ENCODE measurements around the gene NIPBL. TPM values are rescaled to one million over a fixed set of nuclear protein-coding genes. Genes with fewer than 3 reads are reported as not detected.

NIPBL gene
- total RNA-seq, 1 donor from 2014 or later: 67.9 TPM

DNA sequence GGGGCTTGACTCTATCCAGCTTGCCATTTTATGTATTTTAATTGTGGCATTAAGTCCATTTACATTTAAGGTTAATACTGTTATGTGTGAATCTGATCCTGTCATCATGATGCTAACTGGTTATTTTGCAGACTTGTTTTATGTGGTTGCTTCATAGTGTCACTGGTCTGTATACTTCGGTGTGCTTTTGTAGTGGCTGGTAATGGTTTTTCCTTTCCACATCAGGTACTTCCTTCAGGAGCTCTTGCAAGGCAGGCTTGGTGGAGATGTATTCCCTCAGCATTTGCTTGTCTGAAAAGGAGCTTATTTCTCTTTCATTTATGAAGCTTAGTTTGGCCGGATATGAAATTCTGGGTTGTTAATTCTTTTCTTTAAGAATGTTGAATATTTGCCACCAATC, 226.7 kb downstream of the NIPBL start:
- Histone ChIP-seq H3K9me3 (ENCODE audit: low read depth) (peaks cover 5% of the 10 kb centered on the region), H3K4me3 (no peak overlapping the region), H3K4me1 (no peaks in the 10 kb centered on the region), H3K27me3 (no peaks in the 10 kb centered on the region), H3K79me2 (ENCODE audit: low read depth) (no peaks in the 10 kb centered on the region), H3K27ac (no peak overlapping the region), H4K20me1 (ENCODE audit: low read depth) (no peaks in the 10 kb centered on the region), H3K36me3 (peaks cover 5% of the 10 kb centered on the region), H2AFZ (replicated peaks) (no peak overlapping the region), H3K4me2 (no peak overlapping the region), H3F3A (ENCODE audit: low read depth) (no peaks in the 10 kb centered on the region), H3K9ac (no peak overlapping the region)
- Mint-ChIP-seq H3K4me1 (no peaks in the 10 kb centered on the region), H3K27ac (no peak overlapping the region), H3K9me3 (peaks cover 47% of the 10 kb centered on the region), H3K4me3 (no peak overlapping the region), H3K27me3 (ENCODE audit: insufficient read depth, low read depth) (no peaks in the 10 kb centered on the region), H3K36me3 (peaks cover 54% of the 10 kb centered on the region)
- TF ChIP-seq, protein P1, sequence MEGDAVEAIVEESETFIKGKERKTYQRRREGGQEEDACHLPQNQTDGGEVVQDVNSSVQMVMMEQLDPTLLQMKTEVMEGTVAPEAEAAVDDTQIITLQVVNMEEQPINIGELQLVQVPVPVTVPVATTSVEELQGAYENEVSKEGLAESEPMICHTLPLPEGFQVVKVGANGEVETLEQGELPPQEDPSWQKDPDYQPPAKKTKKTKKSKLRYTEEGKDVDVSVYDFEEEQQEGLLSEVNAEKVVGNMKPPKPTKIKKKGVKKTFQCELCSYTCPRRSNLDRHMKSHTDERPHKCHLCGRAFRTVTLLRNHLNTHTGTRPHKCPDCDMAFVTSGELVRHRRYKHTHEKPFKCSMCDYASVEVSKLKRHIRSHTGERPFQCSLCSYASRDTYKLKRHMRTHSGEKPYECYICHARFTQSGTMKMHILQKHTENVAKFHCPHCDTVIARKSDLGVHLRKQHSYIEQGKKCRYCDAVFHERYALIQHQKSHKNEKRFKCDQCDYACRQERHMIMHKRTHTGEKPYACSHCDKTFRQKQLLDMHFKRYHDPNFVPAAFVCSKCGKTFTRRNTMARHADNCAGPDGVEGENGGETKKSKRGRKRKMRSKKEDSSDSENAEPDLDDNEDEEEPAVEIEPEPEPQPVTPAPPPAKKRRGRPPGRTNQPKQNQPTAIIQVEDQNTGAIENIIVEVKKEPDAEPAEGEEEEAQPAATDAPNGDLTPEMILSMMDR (IDR thresholded peaks at IDR 0.05): no peak
- no peak for TF ChIP-seq EZH2phosphoT487 (IDR thresholded peaks at IDR 0.05)
- no peak for TF ChIP-seq EZH2 (IDR thresholded peaks at IDR 0.05)
- DNase-seq (ENCODE audit: low spot score): no peak

DNA sequence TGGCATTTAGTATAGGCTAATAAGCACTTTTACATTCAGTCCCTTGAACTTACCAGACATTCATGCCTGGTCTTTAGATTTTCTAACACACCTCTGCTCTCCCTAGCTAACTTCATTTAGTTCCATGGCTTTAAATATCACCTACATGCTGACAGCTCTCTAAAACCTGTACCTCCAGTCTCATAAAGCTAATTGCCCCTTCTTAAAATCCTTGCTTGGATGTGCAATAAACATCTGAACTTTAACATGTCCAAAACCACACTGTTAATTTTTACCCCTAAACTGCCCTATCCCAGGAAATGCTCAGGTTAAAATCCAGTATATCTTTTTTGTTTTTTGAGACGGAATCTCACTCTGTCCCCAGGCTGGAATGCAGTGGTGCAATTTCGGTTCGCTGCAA, 232.8 kb downstream of the NIPBL start:
- Mint-ChIP-seq H3K36me3 (peaks cover 34% of the 10 kb centered on the region), H3K4me3 (no peak overlapping the region), H3K27ac (no peak overlapping the region), H3K9me3 (no peaks in the 10 kb centered on the region), H3K4me1 (no peaks in the 10 kb centered on the region), H3K27me3 (ENCODE audit: insufficient read depth, low read depth) (peaks cover 2% of the 10 kb centered on the region)
- TF ChIP-seq EZH2phosphoT487 (IDR thresholded peaks at IDR 0.05): no peak
- TF ChIP-seq, protein P1 (IDR thresholded peaks at IDR 0.05): no peak
- TF ChIP-seq EZH2 (IDR thresholded peaks at IDR 0.05): no peak
- no peaks in the 10 kb centered on the region for H3K27me3 ChIP-seq
- H3K27ac ChIP-seq: no peak overlapping the region
- H3K79me2 ChIP-seq (ENCODE audit: low read depth): no peaks in the 10 kb centered on the region
- H3F3A ChIP-seq (ENCODE audit: low read depth): no peaks in the 10 kb centered on the region
- no peak overlapping the region for H2AFZ ChIP-seq (replicated peaks)
- H3K36me3 ChIP-seq: peaks cover 9% of the 10 kb centered on the region
- no peak overlapping the region for H3K4me2 ChIP-seq
- no peaks in the 10 kb centered on the region for H3K4me1 ChIP-seq
- no peak overlapping the region for H3K9ac ChIP-seq
- no peak overlapping the region for H3K4me3 ChIP-seq
- H4K20me1 ChIP-seq (ENCODE audit: low read depth): no peaks in the 10 kb centered on the region
- no peak for DNase-seq (ENCODE audit: low spot score)
- no peaks in the 10 kb centered on the region for H3K9me3 ChIP-seq (ENCODE audit: low read depth)

DNA sequence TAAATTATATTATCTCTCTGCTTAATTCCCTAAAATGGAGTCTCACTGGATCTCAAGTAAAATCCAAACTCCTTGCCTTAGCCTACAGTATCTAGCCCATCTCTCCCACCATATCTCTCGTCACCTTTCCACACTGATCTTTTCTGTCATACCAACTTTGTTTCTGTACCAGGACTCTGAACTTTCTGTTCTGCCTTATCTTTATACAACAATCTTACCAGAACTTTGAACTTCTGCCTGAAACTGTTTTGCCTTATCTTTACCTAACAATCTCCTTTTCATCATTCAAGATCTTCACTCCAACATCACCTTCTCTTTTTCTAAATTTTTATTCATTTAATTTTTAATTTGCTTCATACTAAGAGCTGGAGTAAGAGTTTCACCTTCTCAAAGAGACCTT, 233.6 kb downstream of the NIPBL start:
- H3K4me3 ChIP-seq: no peak overlapping the region
- H3K4me2 ChIP-seq: no peak overlapping the region
- Mint-ChIP-seq H3K36me3 (peaks cover 33% of the 10 kb centered on the region), H3K27ac (no peak overlapping the region), H3K4me3 (no peak overlapping the region), H3K4me1 (no peaks in the 10 kb centered on the region), H3K9me3 (no peaks in the 10 kb centered on the region), H3K27me3 (ENCODE audit: insufficient read depth, low read depth) (peaks cover 2% of the 10 kb centered on the region)
- H3K27me3 ChIP-seq: no peaks in the 10 kb centered on the region
- H3F3A ChIP-seq (ENCODE audit: low read depth): no peaks in the 10 kb centered on the region
- no peaks in the 10 kb centered on the region for H3K79me2 ChIP-seq (ENCODE audit: low read depth)
- no peak overlapping the region for H3K27ac ChIP-seq
- no peaks in the 10 kb centered on the region for H3K4me1 ChIP-seq
- no peak overlapping the region for H2AFZ ChIP-seq (replicated peaks)
- TF ChIP-seq EZH2phosphoT487 (IDR thresholded peaks at IDR 0.05): no peak
- TF ChIP-seq, protein P1 (IDR thresholded peaks at IDR 0.05): no peak
- no peak for TF ChIP-seq EZH2 (IDR thresholded peaks at IDR 0.05)
- H3K9me3 ChIP-seq (ENCODE audit: low read depth): no peaks in the 10 kb centered on the region
- DNase-seq (ENCODE audit: low spot score): no peak
- no peaks in the 10 kb centered on the region for H4K20me1 ChIP-seq (ENCODE audit: low read depth)
- peaks cover 7% of the 10 kb centered on the region for H3K36me3 ChIP-seq
- H3K9ac ChIP-seq: no peak overlapping the region
